ENCODE results near the gene DCX. TPM values are rescaled to one million over a fixed set of nuclear protein-coding genes. Genes with fewer than 3 reads are reported as not detected.

The DCX gene
- total RNA-seq, 1 experiment from 2014 or later = not detected

DNA sequence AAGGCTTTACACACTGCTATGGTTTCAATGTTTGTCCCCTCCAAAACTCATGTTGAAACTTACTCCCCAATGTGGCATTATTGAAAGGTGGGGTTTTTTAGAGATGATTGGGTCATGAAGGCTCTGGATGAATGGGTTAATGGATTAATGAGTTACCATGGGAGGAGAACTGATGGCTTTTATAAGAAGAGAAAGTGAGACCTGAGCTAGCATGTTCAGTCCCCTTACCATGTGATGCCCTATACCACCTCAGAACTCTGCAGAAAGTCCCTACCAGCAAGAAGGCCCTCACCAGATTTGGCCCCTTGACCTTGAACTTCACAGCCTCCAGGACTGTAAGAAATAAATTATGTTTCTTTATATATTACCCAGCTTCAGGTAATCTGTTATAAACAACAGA is 72.8 kb downstream of the DCX start:
- Mint-ChIP-seq H3K4me3 (ENCODE audit: low read depth, unreplicated experiment) (no peak overlapping the region), H3K27me3 (ENCODE audit: unreplicated experiment) (no peaks in the 10 kb centered on the region), H3K36me3 (ENCODE audit: insufficient read depth, unreplicated experiment) (no peaks in the 10 kb centered on the region), H3K9me3 (ENCODE audit: low read depth, unreplicated experiment) (peaks cover 15% of the 10 kb centered on the region), H3K4me1 (ENCODE audit: low read depth, unreplicated experiment) (no peaks in the 10 kb centered on the region), H3K27ac (ENCODE audit: unreplicated experiment) (no peak overlapping the region)
- intact Hi-C loops (cut with micrococcal nuclease; ENCODE audit: unreplicated experiment) = no loop called here
- CTCF ChIA-PET = no interaction called here
- no TSS peak for BruUV-seq (replicated peaks)
- TF ChIP-seq, protein P1, sequence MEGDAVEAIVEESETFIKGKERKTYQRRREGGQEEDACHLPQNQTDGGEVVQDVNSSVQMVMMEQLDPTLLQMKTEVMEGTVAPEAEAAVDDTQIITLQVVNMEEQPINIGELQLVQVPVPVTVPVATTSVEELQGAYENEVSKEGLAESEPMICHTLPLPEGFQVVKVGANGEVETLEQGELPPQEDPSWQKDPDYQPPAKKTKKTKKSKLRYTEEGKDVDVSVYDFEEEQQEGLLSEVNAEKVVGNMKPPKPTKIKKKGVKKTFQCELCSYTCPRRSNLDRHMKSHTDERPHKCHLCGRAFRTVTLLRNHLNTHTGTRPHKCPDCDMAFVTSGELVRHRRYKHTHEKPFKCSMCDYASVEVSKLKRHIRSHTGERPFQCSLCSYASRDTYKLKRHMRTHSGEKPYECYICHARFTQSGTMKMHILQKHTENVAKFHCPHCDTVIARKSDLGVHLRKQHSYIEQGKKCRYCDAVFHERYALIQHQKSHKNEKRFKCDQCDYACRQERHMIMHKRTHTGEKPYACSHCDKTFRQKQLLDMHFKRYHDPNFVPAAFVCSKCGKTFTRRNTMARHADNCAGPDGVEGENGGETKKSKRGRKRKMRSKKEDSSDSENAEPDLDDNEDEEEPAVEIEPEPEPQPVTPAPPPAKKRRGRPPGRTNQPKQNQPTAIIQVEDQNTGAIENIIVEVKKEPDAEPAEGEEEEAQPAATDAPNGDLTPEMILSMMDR (IDR thresholded peaks at IDR 0.05; ENCODE audit: unreplicated experiment) = no peak
- DNase-seq = no peak

DNA sequence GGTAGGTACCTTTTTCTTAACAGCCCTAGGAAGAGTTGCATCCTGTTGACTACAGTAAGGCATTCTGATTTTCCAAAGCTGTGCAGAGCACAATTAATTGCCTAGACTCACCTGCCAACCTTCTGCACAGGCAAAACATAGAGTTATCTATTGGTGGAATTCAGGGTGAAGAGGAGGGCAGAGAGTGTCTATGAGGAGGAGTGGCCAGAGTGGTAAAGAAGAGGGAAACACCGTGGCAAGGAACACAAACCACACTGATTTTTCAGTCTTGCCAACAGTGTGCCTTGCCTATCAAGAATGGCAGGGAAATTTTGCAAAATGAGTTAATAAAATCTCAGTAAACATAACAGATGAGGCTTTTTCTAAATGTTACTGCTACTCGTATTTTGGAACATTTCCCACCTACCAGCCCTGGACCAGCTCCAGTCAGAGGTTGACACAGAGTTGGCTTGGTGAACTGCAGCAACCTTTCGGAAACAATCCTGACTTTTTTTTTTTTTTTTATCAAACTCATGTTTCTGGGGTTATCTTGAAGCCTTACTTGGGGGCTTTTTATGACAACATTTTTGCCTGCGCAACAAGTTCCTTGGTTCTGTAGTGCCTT is 73.8 kb downstream of the DCX start:
- no peak overlapping the region for H3K27ac Mint-ChIP-seq (ENCODE audit: unreplicated experiment)
- intact Hi-C loops (cut with micrococcal nuclease; ENCODE audit: unreplicated experiment) = no loop called here
- no peaks in the 10 kb centered on the region for H3K27me3 Mint-ChIP-seq (ENCODE audit: unreplicated experiment)
- DNase-seq = no peak
- H3K4me1 Mint-ChIP-seq (ENCODE audit: low read depth, unreplicated experiment) = no peaks in the 10 kb centered on the region
- no TSS peak for BruUV-seq (replicated peaks)
- H3K36me3 Mint-ChIP-seq (ENCODE audit: insufficient read depth, unreplicated experiment) = no peaks in the 10 kb centered on the region
- TF ChIP-seq, protein P1 (IDR thresholded peaks at IDR 0.05; ENCODE audit: unreplicated experiment) = no peak
- H3K4me3 Mint-ChIP-seq (ENCODE audit: low read depth, unreplicated experiment) = no peak overlapping the region
- H3K9me3 Mint-ChIP-seq (ENCODE audit: low read depth, unreplicated experiment) = peaks cover 15% of the 10 kb centered on the region
- CTCF ChIA-PET = no interaction called here

DNA sequence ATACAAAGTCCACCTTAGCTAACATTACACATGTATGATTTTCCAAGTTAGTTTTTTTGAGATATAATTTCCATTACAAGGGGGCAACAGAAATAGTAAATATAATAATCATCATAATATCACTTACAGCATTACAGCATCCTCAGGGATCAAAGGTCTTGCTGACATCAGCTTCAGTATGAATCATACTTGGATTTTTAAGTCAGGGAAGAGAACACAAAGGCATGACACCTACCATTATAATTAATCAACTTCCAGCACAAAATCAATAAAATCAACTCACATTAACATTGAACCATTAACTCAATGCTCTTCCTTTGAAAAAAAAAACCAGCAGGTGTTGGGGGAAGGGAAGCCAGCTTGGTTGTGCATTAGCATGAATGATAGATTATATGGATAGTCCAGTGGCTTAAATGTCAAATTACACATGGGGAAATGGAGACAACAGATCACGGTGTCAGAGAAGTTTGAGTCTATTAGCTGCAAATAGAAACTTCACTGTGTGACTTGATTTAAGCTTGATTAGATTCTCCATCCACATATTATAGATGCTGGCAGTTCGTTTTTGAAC is 74.8 kb downstream of the DCX start:
- no peak for DNase-seq
- no TSS peak for BruUV-seq (replicated peaks)
- CTCF ChIA-PET = no interaction called here
- H3K36me3 Mint-ChIP-seq (ENCODE audit: insufficient read depth, unreplicated experiment) = no peaks in the 10 kb centered on the region
- no peaks in the 10 kb centered on the region for H3K4me1 Mint-ChIP-seq (ENCODE audit: low read depth, unreplicated experiment)
- H3K9me3 Mint-ChIP-seq (ENCODE audit: low read depth, unreplicated experiment) = peaks cover 15% of the 10 kb centered on the region
- H3K27ac Mint-ChIP-seq (ENCODE audit: unreplicated experiment) = no peak overlapping the region
- intact Hi-C loops (cut with micrococcal nuclease; ENCODE audit: unreplicated experiment) = no loop called here
- no peak overlapping the region for H3K4me3 Mint-ChIP-seq (ENCODE audit: low read depth, unreplicated experiment)
- no peaks in the 10 kb centered on the region for H3K27me3 Mint-ChIP-seq (ENCODE audit: unreplicated experiment)
- TF ChIP-seq, protein P1 (IDR thresholded peaks at IDR 0.05; ENCODE audit: unreplicated experiment) = no peak

DNA sequence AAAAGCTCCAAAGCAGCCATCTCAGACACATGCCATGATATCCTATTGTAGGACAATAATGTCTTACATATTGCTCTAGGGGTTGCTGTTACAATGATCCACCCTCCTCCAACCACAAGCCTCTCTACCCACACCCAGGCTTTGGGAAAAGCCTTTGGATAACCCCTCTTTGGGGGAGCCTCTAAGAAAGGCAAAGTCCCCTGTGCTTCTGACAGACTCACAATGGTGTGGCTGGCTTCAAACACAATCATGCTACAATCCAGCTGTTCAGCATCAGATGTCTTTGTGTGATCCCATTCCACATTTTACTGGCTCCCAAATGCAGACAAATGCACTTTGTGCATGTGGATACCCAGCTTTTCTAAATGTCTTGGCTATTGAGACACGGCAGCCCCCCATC is 75.9 kb downstream of the DCX start:
- CTCF ChIA-PET = no interaction called here
- Mint-ChIP-seq H3K36me3 (ENCODE audit: insufficient read depth, unreplicated experiment) (no peaks in the 10 kb centered on the region), H3K4me1 (ENCODE audit: low read depth, unreplicated experiment) (no peaks in the 10 kb centered on the region), H3K27ac (ENCODE audit: unreplicated experiment) (no peak overlapping the region), H3K9me3 (ENCODE audit: low read depth, unreplicated experiment) (peaks cover 14% of the 10 kb centered on the region), H3K4me3 (ENCODE audit: low read depth, unreplicated experiment) (no peak overlapping the region), H3K27me3 (ENCODE audit: unreplicated experiment) (no peaks in the 10 kb centered on the region)
- no TSS peak for BruUV-seq (replicated peaks)
- DNase-seq = no peak
- TF ChIP-seq, protein P1 (IDR thresholded peaks at IDR 0.05; ENCODE audit: unreplicated experiment) = no peak
- intact Hi-C loops (cut with micrococcal nuclease; ENCODE audit: unreplicated experiment) = no loop called here

Measured in Calu3 (cell line).